ENCODE results near the gene CYP2D6.
"Not testable (repeated sequence)": the region's sequence is repeated elsewhere in the genome, so short reads cannot be mapped to it uniquely, and the experiment has no call there.

CYP2D6 gene

GRCh38 chr22:42134100-42135020 lies 3.8 kb upstream of the CYP2D6 start:
- DNase-seq (ENCODE audit: low read depth, low spot score): no peak

- DNase-seq (ENCODE audit: low read depth, low spot score): no peak
Measured at GRCh38 chr22:42132457-42132856, 1.8 kb upstream of the CYP2D6 start.

GRCh38 chr22:42131562-42131961 lies 952 bp upstream of the CYP2D6 start:
- no peak for DNase-seq (ENCODE audit: low read depth, low spot score)

DNA sequence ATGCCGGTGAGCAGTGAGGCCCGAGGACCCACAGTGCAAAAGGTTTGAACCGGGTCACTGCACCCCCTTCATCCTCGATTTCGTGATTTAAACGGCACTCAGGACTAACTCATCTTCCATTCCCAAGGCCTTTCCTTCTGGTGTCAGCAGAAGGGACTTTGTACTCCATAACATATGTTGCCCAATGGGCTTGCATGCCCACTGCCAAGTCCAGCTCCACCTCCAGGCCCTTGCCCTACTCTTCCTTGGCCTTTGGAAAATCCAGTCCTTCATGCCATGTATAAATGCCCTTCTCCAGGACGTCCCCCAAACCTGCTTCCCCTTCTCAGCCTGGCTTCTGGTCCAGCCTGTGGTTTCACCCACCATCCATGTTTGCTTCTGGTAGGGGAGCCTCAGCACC lies 428 bp downstream of the CYP2D6 start:
- DNase-seq (ENCODE audit: low read depth, low spot score): not testable (repeated sequence)

- DNase-seq (ENCODE audit: low read depth, low spot score): not testable (repeated sequence)
Measured at GRCh38 chr22:42128776-42129694, 1.6 kb downstream of the CYP2D6 start.

- DNase-seq (ENCODE audit: low read depth, low spot score): not testable (repeated sequence)
Measured at GRCh38 chr22:42128007-42128406, 2.6 kb downstream of the CYP2D6 start.

DNA sequence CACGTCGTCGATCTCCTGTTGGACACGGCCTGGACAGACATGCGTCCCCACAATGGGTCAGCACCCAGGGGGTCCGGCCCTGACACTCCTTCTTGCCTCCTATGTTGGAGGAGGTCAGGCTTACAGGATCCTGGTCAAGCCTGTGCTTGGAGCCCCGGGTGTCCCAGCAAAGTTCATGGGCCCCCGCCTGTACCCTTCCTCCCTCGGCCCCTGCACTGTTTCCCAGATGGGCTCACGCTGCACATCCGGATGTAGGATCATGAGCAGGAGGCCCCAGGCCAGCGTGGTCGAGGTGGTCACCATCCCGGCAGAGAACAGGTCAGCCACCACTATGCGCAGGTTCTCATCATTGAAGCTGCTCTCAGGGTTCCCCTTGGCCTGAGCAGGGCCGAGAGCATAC lies 3.0 kb downstream of the CYP2D6 start:
- DNase-seq (ENCODE audit: low read depth, low spot score): no peak

GRCh38 chr22:42123529-42123928 lies 7.1 kb downstream of the CYP2D6 start:
- DNase-seq (ENCODE audit: low read depth, low spot score): not testable (repeated sequence)

DNA sequence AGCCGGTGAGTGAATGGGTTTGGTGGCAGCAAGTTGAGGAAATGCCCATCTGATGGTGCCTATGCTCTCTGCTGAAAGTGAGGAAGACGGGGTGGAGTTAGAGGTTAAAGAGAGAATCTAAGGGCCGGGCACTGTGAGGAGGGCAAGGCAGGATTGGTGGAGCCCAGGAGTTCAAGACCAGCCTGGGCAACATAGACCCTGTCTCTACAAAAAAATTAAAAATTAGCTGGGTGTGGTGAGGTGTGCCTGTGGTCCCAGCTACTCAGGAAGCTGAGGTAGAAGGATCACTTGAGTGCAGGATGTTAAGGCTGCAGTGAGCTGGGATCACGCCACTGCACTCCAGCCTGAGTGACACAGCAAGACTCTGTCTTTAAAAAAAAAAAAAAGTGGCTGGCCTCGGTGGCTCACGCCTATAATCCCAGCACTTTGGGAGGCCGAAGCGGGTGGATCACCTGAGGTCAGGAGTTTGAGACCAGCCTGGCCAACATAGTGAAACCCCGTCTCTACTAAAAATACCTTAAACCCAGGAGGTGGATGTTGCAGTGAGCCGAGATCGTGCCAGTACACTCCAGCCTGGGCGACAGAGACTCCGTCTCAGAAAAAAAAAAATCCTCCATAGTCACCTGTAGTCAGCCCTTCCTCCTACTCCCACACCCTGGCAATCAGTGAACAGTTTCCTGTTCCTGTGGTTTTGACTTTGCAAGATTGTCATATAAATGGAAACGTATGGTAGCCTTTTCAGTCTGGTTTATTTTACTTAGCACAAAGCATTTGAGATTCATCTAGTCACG lies 10.2 kb downstream of the CYP2D6 start:
- DNase-seq (ENCODE audit: low read depth, low spot score): not testable (repeated sequence)

- DNase-seq (ENCODE audit: low read depth, low spot score): no peak
Measured at GRCh38 chr22:42116848-42117424, 13.7 kb downstream of the CYP2D6 start.

- not testable (repeated sequence) for DNase-seq (ENCODE audit: low read depth, low spot score)
Measured at GRCh38 chr22:42115420-42115830, 15.2 kb downstream of the CYP2D6 start.

DNA sequence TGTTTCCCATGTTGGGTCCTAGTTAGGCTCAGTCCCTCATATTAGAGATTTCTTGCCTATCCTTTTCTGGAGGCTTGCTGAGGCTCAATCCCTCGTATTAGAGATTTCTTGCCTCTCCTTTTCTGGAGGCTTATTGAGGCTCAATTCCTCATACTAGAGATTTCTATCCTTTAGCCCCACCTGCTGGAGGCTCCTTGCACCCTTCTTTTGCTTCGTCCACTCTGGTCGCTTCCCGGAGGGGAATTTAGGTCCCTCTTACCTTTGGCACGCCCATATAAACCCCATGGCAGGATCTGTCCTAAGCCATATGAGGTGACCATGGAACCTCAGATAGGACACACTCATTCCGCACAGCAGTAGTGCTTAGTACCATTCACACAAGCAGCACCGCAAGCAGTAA lies 15.9 kb downstream of the CYP2D6 start:
- DNase-seq (ENCODE audit: low read depth, low spot score): no peak

DNA sequence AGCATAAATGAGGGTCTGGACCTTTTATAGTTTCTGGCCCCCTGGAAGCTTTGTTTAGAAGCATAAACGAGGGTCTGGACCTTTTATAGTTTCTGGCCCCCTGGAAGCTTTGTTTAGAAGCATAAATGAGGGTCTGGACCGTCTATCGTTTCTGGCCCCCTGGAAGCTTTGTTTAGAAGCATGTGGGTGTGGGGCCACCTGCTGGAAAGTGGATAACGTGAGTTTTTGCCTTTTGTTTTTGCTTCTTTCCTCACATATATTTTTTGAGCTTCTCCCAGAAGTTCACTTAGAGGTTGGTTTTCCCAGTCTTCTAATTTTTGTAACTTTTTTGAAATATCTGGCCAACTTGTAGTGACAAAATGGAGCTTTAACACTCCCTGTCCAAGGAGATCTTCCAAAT lies 17.8 kb downstream of the CYP2D6 start:
- DNase-seq (ENCODE audit: low read depth, low spot score): not testable (repeated sequence)

DNA sequence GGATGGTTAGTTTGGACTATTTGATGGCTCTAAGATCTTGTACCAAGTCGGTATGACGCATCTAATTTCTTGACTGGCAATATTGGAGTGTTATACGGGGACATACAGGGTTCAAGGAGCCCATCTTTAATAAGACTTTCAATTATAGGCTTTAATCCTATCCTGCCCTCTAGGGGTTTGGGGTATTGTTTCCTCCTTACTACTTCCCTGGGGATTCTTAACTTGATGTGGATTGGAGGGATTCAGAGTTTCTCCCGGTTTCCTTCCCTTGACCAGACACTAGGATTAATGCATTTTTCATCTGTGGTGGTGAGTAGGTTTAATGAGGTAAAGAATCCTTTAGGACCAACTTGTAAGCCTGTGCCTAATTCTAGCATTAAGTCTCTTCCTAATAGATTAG lies 18.8 kb downstream of the CYP2D6 start:
- DNase-seq (ENCODE audit: low read depth, low spot score): no peak

- DNase-seq (ENCODE audit: low read depth, low spot score): no peak
Measured at GRCh38 chr22:42108848-42109247, 21.8 kb downstream of the CYP2D6 start.

GRCh38 chr22:42104332-42104860 lies 26.2 kb downstream of the CYP2D6 start:
- DNase-seq (ENCODE audit: low read depth, low spot score): not testable (repeated sequence)

GRCh38 chr22:42101199-42101598 lies 29.4 kb downstream of the CYP2D6 start:
- DNase-seq (ENCODE audit: low read depth, low spot score): no peak

GRCh38 chr22:42091455-42091782 lies 39.2 kb downstream of the CYP2D6 start:
- DNase-seq (ENCODE audit: low read depth, low spot score): no peak

GRCh38 chr22:42090596-42091454 lies 39.8 kb downstream of the CYP2D6 start, which contains the start of gene NDUFA6:
TSS of gene NDUFA6 (minus strand) at chr22:42090772. CDS start at chr22:42090744, 28 bp downstream.
- DNase-seq (ENCODE audit: low read depth, low spot score): peak; percentile 100

GRCh38 chr22:42086051-42086450 lies 44.6 kb downstream of the CYP2D6 start:
- DNase-seq (ENCODE audit: low read depth, low spot score): no peak

All from ELF-1 (cell line).